AG09309 (cell line): ENCODE data around the gene MTHFD1L.

ENCODE experiments used
- DNase-seq: peaks from one replicate; pipeline ENCODE4 v3.0.0-alpha.2; 2010; ENCODE audit warnings: low read depth
- H3K4me3 ChIP-seq: 2 replicates; pipeline ENCODE4 v1.5.1; 2011; ENCODE audit warnings: mild to moderate bottlenecking, low read depth, low read length, moderate library complexity; ENCODE audit not compliant: control insufficient read depth
- TF ChIP-seq, protein P1 (sequence below): IDR thresholded peaks from 2 replicates; pipeline ENCODE4 v1.5.1; 2011; ENCODE audit warnings: mild to moderate bottlenecking, low read depth, low read length, inconsistent platforms; ENCODE audit not compliant: insufficient read depth, control insufficient read depth; ENCODE audit errors: missing control alignments

Gene MTHFD1L

DNA sequence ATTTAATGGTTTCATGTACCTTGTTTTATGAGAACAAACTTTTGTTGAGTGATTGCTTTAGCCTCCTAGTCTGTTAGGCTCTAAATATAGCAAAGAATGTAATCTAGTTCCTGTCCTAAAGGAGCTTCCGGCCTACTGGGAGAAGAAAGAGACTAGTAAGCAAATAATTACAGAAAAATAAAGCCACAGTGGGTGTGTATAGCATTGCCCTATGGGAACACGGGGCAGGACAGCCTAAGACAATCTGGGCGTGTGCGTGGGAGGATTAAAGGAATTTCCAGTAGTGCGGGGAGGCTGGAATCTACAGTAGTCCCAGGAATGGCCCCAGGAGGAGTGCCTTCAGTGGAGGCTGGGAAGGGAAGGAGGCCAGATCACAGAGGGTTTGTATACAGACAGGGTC lies 276.2 kb downstream of the MTHFD1L start:
- H3K4me3 ChIP-seq: no peak overlapping the region
- no peak for DNase-seq
- TF ChIP-seq, protein P1, sequence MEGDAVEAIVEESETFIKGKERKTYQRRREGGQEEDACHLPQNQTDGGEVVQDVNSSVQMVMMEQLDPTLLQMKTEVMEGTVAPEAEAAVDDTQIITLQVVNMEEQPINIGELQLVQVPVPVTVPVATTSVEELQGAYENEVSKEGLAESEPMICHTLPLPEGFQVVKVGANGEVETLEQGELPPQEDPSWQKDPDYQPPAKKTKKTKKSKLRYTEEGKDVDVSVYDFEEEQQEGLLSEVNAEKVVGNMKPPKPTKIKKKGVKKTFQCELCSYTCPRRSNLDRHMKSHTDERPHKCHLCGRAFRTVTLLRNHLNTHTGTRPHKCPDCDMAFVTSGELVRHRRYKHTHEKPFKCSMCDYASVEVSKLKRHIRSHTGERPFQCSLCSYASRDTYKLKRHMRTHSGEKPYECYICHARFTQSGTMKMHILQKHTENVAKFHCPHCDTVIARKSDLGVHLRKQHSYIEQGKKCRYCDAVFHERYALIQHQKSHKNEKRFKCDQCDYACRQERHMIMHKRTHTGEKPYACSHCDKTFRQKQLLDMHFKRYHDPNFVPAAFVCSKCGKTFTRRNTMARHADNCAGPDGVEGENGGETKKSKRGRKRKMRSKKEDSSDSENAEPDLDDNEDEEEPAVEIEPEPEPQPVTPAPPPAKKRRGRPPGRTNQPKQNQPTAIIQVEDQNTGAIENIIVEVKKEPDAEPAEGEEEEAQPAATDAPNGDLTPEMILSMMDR: no peak

DNA sequence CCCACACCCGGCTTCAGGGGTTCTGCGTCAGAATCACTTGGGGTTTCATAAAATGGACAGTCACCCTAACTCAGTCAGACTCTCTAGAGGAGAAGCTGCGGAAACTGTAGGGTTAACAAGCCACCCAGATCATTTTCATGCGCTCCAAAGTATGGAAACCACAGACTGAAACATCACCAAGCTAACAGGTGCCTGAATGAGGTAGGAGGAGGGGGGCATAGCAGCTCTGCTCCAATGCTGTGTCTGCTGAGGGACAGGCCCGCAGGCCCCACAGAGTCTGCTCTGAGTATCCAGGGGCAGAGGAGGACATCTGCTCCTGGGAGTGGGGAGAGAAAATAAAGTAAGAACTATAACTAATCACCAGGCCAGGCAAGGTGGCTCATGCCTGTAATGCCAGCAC lies 277.2 kb downstream of the MTHFD1L start:
- TF ChIP-seq, protein P1: no peak
- DNase-seq: no peak
- no peak overlapping the region for H3K4me3 ChIP-seq

DNA sequence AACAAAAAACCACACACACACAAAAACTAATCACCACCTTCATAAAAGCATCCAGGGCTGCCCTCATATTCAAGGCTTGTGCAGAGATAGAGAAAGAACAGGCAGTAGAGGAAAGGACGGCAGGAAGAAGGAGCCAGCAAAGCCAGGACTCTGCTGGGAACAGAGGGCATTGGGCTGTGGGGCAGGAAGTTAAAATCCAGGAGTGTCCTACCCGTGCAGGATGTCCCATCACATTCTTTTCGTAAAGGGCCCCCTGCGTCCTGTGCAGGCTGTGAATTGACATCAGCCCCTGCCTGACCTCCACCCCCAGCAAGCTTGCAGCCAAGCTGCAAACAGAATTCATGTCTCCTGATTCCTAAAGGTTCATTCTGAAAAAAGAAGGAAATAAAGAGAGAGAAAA lies 277.8 kb downstream of the MTHFD1L start:
- no peak overlapping the region for H3K4me3 ChIP-seq
- no peak for DNase-seq
- TF ChIP-seq, protein P1: no peak

DNA sequence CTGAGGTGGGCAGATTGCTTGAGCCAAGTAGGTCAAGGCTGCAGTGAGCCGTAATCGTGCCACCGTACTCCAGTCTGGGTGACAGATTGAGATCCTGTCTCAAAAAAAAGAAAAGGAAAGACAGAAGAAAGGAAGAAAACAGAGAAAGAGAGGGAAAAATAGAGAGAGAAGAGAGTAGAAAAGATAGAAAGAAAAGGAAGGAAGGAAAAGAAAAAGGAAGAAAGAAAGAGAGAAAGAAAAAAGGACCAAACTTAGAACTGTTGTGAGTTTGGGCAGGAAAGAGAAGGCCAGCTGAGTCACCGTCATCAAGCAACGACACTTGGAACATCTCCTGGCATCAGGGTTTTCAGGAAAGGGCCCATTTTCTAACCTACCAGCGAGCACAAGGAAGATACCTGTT lies 278.3 kb downstream of the MTHFD1L start:
- TF ChIP-seq, protein P1: no peak
- no peak for DNase-seq
- no peak overlapping the region for H3K4me3 ChIP-seq

DNA sequence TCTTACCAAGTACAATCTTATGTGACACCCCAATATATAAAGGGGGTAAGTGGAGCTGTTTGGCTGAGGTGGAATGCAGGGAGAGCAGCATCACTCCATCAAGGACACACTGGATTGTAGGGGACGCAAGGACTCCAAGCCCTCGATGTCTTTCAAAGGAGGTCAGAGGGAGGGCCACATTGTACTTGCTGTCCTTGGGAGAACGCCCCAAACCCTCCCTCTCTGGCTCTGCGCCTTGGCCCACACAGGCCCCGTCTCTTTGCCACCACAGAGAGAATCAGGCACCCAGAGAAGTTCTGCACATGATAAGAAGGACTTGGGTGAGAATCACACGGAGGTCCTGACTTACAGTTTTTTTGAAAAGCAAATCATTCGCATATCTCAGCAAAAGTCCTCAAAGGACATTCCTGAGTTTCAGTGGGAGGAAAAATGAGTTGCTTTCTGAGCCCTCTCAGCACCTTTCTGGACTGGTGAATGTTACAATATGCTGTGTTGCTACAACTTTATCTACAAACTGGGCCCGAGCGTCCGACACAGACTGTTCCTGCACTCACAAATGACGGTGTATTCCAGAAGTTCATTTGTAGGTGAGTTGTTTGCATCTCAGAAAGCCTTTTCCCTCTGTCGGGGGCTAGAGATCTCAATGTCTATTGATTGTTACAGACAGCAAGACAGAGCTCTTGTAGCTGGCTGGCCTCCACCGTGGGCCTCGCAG lies 281.8 kb downstream of the MTHFD1L start:
- TF ChIP-seq, protein P1: no peak
- no peak for DNase-seq
- H3K4me3 ChIP-seq: no peak overlapping the region

DNA sequence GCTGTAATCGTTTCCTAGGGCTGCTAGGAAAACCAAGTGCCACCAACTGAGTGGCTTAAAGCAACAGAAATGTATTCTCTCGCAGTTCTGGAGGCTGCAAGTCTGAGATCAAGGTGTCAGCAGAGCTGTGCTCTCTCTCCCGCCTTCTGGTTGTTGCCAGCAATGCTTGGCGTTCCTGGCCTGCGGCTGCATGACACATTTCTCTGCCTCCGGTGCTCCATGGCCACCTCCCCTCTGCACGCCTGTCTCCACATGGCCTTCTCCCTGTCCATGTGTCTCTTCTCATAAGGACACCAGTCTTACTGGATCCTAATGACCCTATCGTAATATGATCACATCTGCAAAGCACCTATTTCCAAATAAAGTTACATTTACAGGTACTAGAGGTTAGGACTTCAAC lies 282.6 kb downstream of the MTHFD1L start:
- H3K4me3 ChIP-seq: no peak overlapping the region
- TF ChIP-seq, protein P1: no peak
- no peak for DNase-seq
